GM23338 (cell line): Measurements from ENCODE around the gene MARF1. TPM values are rescaled to one million over a fixed set of nuclear protein-coding genes. Genes with fewer than 3 reads are reported as not detected.

ENCODE experiments used
- ATAC-seq: fragments of 200-7000 bp; cut with Tn5 transposase; 3 replicates; pipeline ENCODE4 v1.9.1; 2020
- DNase-seq: peaks from one replicate; pipeline ENCODE4 v3.0.0-alpha.2; 2015; ENCODE audit warnings: low spot score
- H2AFZ ChIP-seq: fragments of 200-600 bp; sonication (generic); 2 replicates; pipeline ENCODE4 v1.8.0; 2016; ENCODE audit warnings: antibody characterized with exemption, mild to moderate bottlenecking, moderate library complexity
- H3F3A ChIP-seq: fragments of 200-600 bp; sonication (generic); replicated peaks from 2 replicates; pipeline ENCODE4 v1.8.0; 2017; ENCODE audit warnings: antibody characterized with exemption, mixed run types, low read depth
- H3K27ac ChIP-seq: fragments of 200-600 bp; sonication (generic); 2 replicates; pipeline ENCODE4 v1.6.1; 2016; ENCODE audit warnings: low read depth
- H3K27me3 ChIP-seq: fragments of 200-600 bp; sonication (generic); 2 replicates; pipeline ENCODE4 v1.8.0; 2016; ENCODE audit warnings: mild to moderate bottlenecking, mixed run types, moderate library complexity; ENCODE audit not compliant: insufficient read depth
- H3K36me3 ChIP-seq: fragments of 200-600 bp; sonication (generic); 2 replicates; pipeline ENCODE4 v1.8.0; 2016; ENCODE audit warnings: mild to moderate bottlenecking; ENCODE audit not compliant: insufficient read depth
- H3K4me1 ChIP-seq: fragments of 200-600 bp; sonication (generic); 2 replicates; pipeline ENCODE4 v1.8.0; 2016; ENCODE audit warnings: mild to moderate bottlenecking, moderate library complexity; ENCODE audit not compliant: insufficient read depth
- H3K4me2 ChIP-seq: fragments of 200-600 bp; sonication (generic); 2 replicates; pipeline ENCODE4 v1.7.1; 2017; ENCODE audit warnings: mixed run types
- H3K4me3 ChIP-seq: fragments of 200-600 bp; sonication (generic); 2 replicates; pipeline ENCODE4 v1.6.1; 2016; ENCODE audit warnings: mixed run types
- H3K79me2 ChIP-seq: fragments of 200-600 bp; sonication (generic); replicated peaks from 2 replicates; pipeline ENCODE4 v1.8.0; 2017; ENCODE audit warnings: mild to moderate bottlenecking; ENCODE audit not compliant: insufficient read depth
- H3K9me2 ChIP-seq: fragments of 200-600 bp; sonication (generic); 2 replicates; pipeline ENCODE4 v1.8.0; 2017; ENCODE audit not compliant: insufficient read depth
- H4K20me1 ChIP-seq: fragments of 200-600 bp; sonication (generic); replicated peaks from 2 replicates; pipeline ENCODE4 v1.8.0; 2017; ENCODE audit warnings: mild to moderate bottlenecking; ENCODE audit not compliant: insufficient read depth
- H3K27ac Mint-ChIP-seq: 2 replicates; pipeline ENCODE4 v1.8.0; 2020; ENCODE audit warnings: inconsistent platforms, mild to moderate bottlenecking, moderate library complexity, mixed read lengths
- H3K27me3 Mint-ChIP-seq: 3 replicates; pipeline ENCODE4 v1.8.0; 2022; ENCODE audit warnings: low read depth, mild to moderate bottlenecking, moderate library complexity, mixed read lengths, inconsistent platforms; ENCODE audit not compliant: insufficient read depth, poor library complexity
- H3K36me3 Mint-ChIP-seq: 3 replicates; pipeline ENCODE4 v1.8.0; 2021; ENCODE audit warnings: low read depth, mild to moderate bottlenecking, inconsistent platforms, moderate library complexity, mixed read lengths
- H3K4me1 Mint-ChIP-seq: 3 replicates; pipeline ENCODE4 v1.8.0; 2020; ENCODE audit warnings: mild to moderate bottlenecking, inconsistent platforms, mixed read lengths
- H3K4me3 Mint-ChIP-seq: 3 replicates; pipeline ENCODE4 v1.8.0; 2021; ENCODE audit warnings: moderate library complexity, mild to moderate bottlenecking, inconsistent platforms, mixed read lengths
- H3K9me3 Mint-ChIP-seq: 3 replicates; pipeline ENCODE4 v1.8.0; 2020; ENCODE audit warnings: moderate library complexity, mild to moderate bottlenecking, inconsistent platforms, mixed read lengths
- CREB1 ChIP-seq: fragments of 250-450 bp; sonication (Bioruptor Pico); IDR thresholded peaks from 2 replicates; pipeline ENCODE4 v1.5.0; 2020; ENCODE audit warnings: low read depth, mild to moderate bottlenecking, moderate library complexity
- CTCF ChIP-seq, 2 experiments: fragments of 200-600 bp in 1 of 2; sonication (generic) in 1 of 2; conservative IDR thresholded peaks; 2 replicates each; pipeline versions ENCODE4 v1.5.1 to v1.6.1; 2016 to 2017; ENCODE audit warnings: antibody characterized with exemption in 2 of 2, low read depth in 2 of 2, mild to moderate bottlenecking in 2 of 2, moderate library complexity in 1 of 2
- EZH2 ChIP-seq: fragments of 200-600 bp; sonication (generic); IDR thresholded peaks from one replicate; pipeline ENCODE4 v1.8.0; 2017; ENCODE audit warnings: antibody characterized with exemption, mild to moderate bottlenecking, low read depth; ENCODE audit not compliant: unreplicated experiment
- JUNB ChIP-seq: IDR thresholded peaks from one replicate; pipeline ENCODE4 v1.6.1; 2016; ENCODE audit warnings: antibody characterized with exemption; ENCODE audit not compliant: unreplicated experiment
- NANOG ChIP-seq: IDR thresholded peaks from 2 replicates; pipeline ENCODE4 v1.6.1; 2016; ENCODE audit warnings: antibody characterized with exemption, borderline replicate concordance
- POLR2AphosphoS5 ChIP-seq: IDR thresholded peaks from 2 replicates; pipeline ENCODE4 v1.6.1; 2016; ENCODE audit warnings: antibody characterized with exemption, low read depth
- REST ChIP-seq: IDR thresholded peaks from one replicate; pipeline ENCODE4 v1.6.1; 2018; ENCODE audit warnings: antibody characterized with exemption; ENCODE audit not compliant: unreplicated experiment
- STAT1 ChIP-seq: IDR thresholded peaks from one replicate; pipeline ENCODE4 v1.6.1; 2016; ENCODE audit warnings: antibody characterized with exemption; ENCODE audit not compliant: unreplicated experiment
- ZNF114 ChIP-seq: fragments of 250-450 bp; sonication (Bioruptor Pico); IDR thresholded peaks from 2 replicates; pipeline ENCODE4 v1.5.0; 2020; ENCODE audit warnings: mild to moderate bottlenecking, moderate library complexity
- ZNF331 ChIP-seq: fragments of 250-450 bp; sonication (Bioruptor Pico); IDR thresholded peaks from 2 replicates; pipeline ENCODE4 v1.5.0; 2020; ENCODE audit warnings: low read depth, mild to moderate bottlenecking, moderate library complexity
- polyA plus RNA-seq: library from polyadenylated mRNA; unstranded; fragments of >200 nt; fragmentation: Nextera tagmentation; extraction: Ambion mirVana; gene quantifications from 2 replicates; pipeline ENCODE4 v1.2.1, GENCODE V29; 2016
- total RNA-seq: library from RNA; depleted of rRNA; stranded (reverse); fragments of >200 nt; shearing (Covaris generic); gene quantifications from 2 replicates; pipeline ENCODE4 v1.2.3, GENCODE V29; 2014
- TF ChIP-seq, protein P1 (sequence below): fragments of 250-450 bp; sonication (Bioruptor Pico); IDR thresholded peaks from 2 replicates; pipeline ENCODE4 v1.5.0; 2020; ENCODE audit warnings: mild to moderate bottlenecking, moderate library complexity

The MARF1 gene
- total and polyA plus RNA-seq, 2 experiments from 2014 or later: 8.3 to 16.0 TPM

DNA sequence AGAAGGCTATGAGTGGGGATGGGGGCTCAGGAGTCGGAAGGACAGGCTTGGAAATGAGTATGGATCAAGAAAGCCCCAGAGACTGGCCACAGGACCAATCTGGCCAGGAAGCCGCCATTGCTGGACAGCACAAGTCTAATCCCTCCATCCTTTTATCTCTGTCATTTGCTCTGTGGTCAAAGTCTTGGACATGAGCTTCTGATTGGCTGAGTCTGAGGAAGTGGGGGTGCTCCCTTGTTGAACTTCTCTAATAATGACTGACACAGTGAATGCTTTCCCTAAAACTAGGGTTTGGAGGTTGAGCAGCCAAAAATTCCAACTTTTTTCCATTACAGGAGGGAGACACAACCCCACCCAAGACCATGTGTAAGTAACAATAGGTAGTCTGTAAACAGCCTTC, 97.4 kb downstream of the MARF1 start:
- Histone ChIP-seq H2AFZ (no peak overlapping the region), H3K36me3 (no peaks in the 10 kb centered on the region), H4K20me1 (no peaks in the 10 kb centered on the region), H3K27me3 (no peaks in the 10 kb centered on the region), H3K27ac (no peak overlapping the region), H3F3A (0 out of 2 replicates have a peak, but pooled peaks cover 1% of the 10 kb centered on the region), H3K4me2 (no peak overlapping the region), H3K79me2 (no peaks in the 10 kb centered on the region), H3K9me2 (0 out of 2 replicates have a peak, but pooled peaks cover 6% of the 10 kb centered on the region), H3K4me1 (no peaks in the 10 kb centered on the region), H3K4me3 (no peak overlapping the region)
- Mint-ChIP-seq H3K36me3 (peaks cover 23% of the 10 kb centered on the region), H3K4me3 (no peak overlapping the region), H3K9me3 (peaks cover 21% of the 10 kb centered on the region), H3K27ac (no peak overlapping the region), H3K4me1 (peaks cover 13% of the 10 kb centered on the region), H3K27me3 (peaks cover 2% of the 10 kb centered on the region)
- TF ChIP-seq STAT1: no peak
- TF ChIP-seq EZH2: no peak
- DNase-seq (no peak), ATAC-seq (no peak)

DNA sequence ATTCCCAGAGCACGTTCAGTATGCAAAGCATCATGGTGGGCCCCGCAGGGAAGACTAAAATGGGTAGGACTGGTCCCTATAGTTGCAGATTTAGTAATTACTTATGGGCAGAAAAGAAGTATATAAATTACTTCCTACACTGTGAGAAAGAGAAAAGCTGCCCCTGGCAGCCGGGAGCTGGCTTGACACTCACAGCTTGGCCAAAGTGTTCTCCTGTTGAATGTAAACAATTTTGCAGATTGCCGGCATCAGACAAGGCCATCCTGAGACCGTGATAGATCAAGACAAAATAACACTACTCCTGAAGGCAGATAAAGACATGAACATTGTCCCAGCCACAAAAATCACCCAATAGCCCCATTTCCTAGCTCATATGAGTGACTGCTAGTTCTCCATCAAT, 98.5 kb downstream of the MARF1 start:
- no peak overlapping the region for H3K4me3 ChIP-seq
- ATAC-seq (no peak), DNase-seq (no peak)
- H3K4me3 Mint-ChIP-seq: no peak overlapping the region
- 0 out of 2 replicates have a peak, but pooled peaks cover 3% of the 10 kb centered on the region for H3F3A ChIP-seq
- 0 out of 2 replicates have a peak, but pooled peaks cover 6% of the 10 kb centered on the region for H3K9me2 ChIP-seq
- peaks cover 14% of the 10 kb centered on the region for H3K4me1 Mint-ChIP-seq
- no peaks in the 10 kb centered on the region for H3K27me3 ChIP-seq
- peaks cover 2% of the 10 kb centered on the region for H3K27me3 Mint-ChIP-seq
- H4K20me1 ChIP-seq: no peaks in the 10 kb centered on the region
- H3K27ac ChIP-seq: no peak overlapping the region
- no peak overlapping the region for H2AFZ ChIP-seq
- no peaks in the 10 kb centered on the region for H3K36me3 ChIP-seq
- peaks cover under 1% of the 10 kb centered on the region; the same call in 1 of the 2 replicates for H3K4me1 ChIP-seq
- no peak overlapping the region for H3K4me2 ChIP-seq
- peaks cover 23% of the 10 kb centered on the region for H3K36me3 Mint-ChIP-seq
- no peaks in the 10 kb centered on the region for H3K79me2 ChIP-seq
- peaks cover 21% of the 10 kb centered on the region for H3K9me3 Mint-ChIP-seq
- no peak overlapping the region for H3K27ac Mint-ChIP-seq
- TF ChIP-seq JUNB (no peak), REST (no peak), CTCF (conservative IDR thresholded peaks at IDR 0.05; ENCODE audit: low read depth in 2 of 2) (no peak), NANOG (no peak), POLR2AphosphoS5 (no peak), ZNF114 (no peak), STAT1 (no peak), CREB1 (CRISPR knock-in tag) (no peak), ZNF331 (CRISPR knock-in tag) (no peak)
- TF ChIP-seq, protein P1, sequence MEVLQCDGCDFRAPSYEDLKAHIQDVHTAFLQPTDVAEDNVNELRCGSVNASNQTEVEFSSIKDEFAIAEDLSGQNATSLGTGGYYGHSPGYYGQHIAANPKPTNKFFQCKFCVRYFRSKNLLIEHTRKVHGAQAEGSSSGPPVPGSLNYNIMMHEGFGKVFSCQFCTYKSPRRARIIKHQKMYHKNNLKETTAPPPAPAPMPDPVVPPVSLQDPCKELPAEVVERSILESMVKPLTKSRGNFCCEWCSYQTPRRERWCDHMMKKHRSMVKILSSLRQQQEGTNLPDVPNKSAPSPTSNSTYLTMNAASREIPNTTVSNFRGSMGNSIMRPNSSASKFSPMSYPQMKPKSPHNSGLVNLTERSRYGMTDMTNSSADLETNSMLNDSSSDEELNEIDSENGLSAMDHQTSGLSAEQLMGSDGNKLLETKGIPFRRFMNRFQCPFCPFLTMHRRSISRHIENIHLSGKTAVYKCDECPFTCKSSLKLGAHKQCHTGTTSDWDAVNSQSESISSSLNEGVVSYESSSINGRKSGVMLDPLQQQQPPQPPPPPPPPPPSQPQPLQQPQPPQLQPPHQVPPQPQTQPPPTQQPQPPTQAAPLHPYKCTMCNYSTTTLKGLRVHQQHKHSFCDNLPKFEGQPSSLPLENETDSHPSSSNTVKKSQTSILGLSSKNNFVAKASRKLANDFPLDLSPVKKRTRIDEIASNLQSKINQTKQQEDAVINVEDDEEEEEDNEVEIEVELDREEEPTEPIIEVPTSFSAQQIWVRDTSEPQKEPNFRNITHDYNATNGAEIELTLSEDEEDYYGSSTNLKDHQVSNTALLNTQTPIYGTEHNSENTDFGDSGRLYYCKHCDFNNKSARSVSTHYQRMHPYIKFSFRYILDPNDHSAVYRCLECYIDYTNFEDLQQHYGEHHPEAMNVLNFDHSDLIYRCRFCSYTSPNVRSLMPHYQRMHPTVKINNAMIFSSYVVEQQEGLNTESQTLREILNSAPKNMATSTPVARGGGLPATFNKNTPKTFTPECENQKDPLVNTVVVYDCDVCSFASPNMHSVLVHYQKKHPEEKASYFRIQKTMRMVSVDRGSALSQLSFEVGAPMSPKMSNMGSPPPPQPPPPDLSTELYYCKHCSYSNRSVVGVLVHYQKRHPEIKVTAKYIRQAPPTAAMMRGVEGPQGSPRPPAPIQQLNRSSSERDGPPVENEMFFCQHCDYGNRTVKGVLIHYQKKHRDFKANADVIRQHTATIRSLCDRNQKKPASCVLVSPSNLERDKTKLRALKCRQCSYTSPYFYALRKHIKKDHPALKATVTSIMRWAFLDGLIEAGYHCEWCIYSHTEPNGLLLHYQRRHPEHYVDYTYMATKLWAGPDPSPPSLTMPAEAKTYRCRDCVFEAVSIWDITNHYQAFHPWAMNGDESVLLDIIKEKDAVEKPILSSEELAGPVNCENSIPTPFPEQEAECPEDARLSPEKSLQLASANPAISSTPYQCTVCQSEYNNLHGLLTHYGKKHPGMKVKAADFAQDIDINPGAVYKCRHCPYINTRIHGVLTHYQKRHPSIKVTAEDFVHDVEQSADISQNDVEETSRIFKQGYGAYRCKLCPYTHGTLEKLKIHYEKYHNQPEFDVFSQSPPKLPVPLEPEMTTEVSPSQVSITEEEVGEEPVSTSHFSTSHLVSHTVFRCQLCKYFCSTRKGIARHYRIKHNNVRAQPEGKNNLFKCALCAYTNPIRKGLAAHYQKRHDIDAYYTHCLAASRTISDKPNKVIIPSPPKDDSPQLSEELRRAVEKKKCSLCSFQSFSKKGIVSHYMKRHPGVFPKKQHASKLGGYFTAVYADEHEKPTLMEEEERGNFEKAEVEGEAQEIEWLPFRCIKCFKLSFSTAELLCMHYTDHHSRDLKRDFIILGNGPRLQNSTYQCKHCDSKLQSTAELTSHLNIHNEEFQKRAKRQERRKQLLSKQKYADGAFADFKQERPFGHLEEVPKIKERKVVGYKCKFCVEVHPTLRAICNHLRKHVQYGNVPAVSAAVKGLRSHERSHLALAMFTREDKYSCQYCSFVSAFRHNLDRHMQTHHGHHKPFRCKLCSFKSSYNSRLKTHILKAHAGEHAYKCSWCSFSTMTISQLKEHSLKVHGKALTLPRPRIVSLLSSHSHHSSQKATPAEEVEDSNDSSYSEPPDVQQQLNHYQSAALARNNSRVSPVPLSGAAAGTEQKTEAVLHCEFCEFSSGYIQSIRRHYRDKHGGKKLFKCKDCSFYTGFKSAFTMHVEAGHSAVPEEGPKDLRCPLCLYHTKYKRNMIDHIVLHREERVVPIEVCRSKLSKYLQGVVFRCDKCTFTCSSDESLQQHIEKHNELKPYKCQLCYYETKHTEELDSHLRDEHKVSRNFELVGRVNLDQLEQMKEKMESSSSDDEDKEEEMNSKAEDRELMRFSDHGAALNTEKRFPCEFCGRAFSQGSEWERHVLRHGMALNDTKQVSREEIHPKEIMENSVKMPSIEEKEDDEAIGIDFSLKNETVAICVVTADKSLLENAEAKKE (CRISPR knock-in tag): no peak
